ENCODE data around the gene KANSL1L.

DNA sequence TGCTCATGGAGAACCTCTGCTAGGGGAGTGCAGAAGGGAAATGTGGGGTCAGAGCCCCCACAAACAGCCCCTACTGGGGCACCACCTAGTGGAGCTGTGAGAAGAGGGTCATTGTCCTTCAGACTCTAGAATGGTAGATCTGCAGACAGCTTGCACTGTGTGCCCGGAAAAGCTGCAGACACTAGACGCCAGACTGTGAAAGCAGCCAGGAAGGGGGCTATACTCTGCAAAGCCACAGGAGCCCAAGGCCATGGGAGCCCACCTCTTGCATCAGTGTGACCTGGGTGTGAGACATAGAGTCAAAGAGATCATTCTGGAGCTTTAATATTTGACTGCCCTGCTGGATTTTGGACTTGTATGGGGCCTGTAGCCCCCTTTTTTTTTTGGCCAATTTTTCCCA lies 107.9 kb downstream of the KANSL1L start:
- TF ChIP-seq EZH2phosphoT487 (IDR thresholded peaks at IDR 0.05; ENCODE audit: unreplicated experiment): no peak
- TF ChIP-seq, protein P1, sequence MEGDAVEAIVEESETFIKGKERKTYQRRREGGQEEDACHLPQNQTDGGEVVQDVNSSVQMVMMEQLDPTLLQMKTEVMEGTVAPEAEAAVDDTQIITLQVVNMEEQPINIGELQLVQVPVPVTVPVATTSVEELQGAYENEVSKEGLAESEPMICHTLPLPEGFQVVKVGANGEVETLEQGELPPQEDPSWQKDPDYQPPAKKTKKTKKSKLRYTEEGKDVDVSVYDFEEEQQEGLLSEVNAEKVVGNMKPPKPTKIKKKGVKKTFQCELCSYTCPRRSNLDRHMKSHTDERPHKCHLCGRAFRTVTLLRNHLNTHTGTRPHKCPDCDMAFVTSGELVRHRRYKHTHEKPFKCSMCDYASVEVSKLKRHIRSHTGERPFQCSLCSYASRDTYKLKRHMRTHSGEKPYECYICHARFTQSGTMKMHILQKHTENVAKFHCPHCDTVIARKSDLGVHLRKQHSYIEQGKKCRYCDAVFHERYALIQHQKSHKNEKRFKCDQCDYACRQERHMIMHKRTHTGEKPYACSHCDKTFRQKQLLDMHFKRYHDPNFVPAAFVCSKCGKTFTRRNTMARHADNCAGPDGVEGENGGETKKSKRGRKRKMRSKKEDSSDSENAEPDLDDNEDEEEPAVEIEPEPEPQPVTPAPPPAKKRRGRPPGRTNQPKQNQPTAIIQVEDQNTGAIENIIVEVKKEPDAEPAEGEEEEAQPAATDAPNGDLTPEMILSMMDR (conservative IDR thresholded peaks at IDR 0.05; ENCODE audit: low read depth in 2 of 2): peak in 1 of 2 experiments; percentile 27; a peak in 1 of 4 replicates
